ENCODE results near the gene DUSP19. TPM values are rescaled to one million over a fixed set of nuclear protein-coding genes. Genes with fewer than 3 reads are reported as not detected.
"Not testable (repeated sequence)": the region's sequence is repeated elsewhere in the genome, so short reads cannot be mapped to it uniquely, and the experiment has no call there.

The DUSP19 gene
- total and polyA plus RNA-seq, 2 donors (not counting 1 experiment from before 2014, with no cell fraction given) = 0.13 to 1.7 TPM

GRCh38 chr2:183040604-183041003 lies 37.9 kb upstream of the DUSP19 start:
- 71% methylated on average over 1 of the region's 2 CpGs for whole genome bisulfite sequencing (ENCODE audit: insufficient coverage)
- TF ChIP-seq CTCF (IDR thresholded peaks at IDR 0.05) = no peak
- no peak for TF ChIP-seq EZH2 (IDR thresholded peaks at IDR 0.05; ENCODE audit: borderline replicate concordance, insufficient read depth, low read depth, low read length, poor library complexity, severe bottlenecking)
- no peak overlapping the region for H3K9ac ChIP-seq (ENCODE audit: low read length)
- ChIA-PET CTCF (no interaction called here), POLR2A (no interaction called here)
- no peaks in the 10 kb centered on the region for H4K20me1 ChIP-seq (ENCODE audit: control insufficient read depth, insufficient read depth, low read length, poor library complexity, severe bottlenecking)
- ATAC-seq (ENCODE audit: low read depth) (no peak), DNase-seq (no peak)
- H3K4me2 ChIP-seq (replicated peaks; ENCODE audit: low read depth, low read length, poor library complexity, severe bottlenecking) = no peak overlapping the region
- H3K79me2 ChIP-seq (ENCODE audit: control insufficient read depth, insufficient read depth, low read length) = no peaks in the 10 kb centered on the region
- H3K4me3 ChIP-seq (ENCODE audit: control extremely low read depth in 1 of 5, extremely low read depth in 1 of 5, insufficient read depth in 1 of 5, low read depth in 2 of 5, low read length in 4 of 5) = no peak overlapping the region
- H3K27ac ChIP-seq (ENCODE audit: low read length in 2 of 2) = no peak overlapping the region
- H3K27me3 ChIP-seq (replicated peaks in 1 of 4; ENCODE audit: control extremely low read depth in 1 of 4, control insufficient read depth in 3 of 4, insufficient read depth in 4 of 4, low read length in 3 of 4) = peaks cover 1 to 55% (median 47%) of the 10 kb centered on the region in 4 experiments
- peaks cover 66% of the 10 kb centered on the region for H3K27me3 Mint-ChIP-seq
- intact Hi-C loops (cut with micrococcal nuclease) = no loop called here
- peaks cover 20 to 40% of the 10 kb centered on the region in 2 donors for H3K4me1 ChIP-seq (ENCODE audit: control insufficient read depth in 2 of 2, insufficient read depth in 2 of 2, low read length in 2 of 2)
- no peak overlapping the region for H3K4me3 Mint-ChIP-seq
- H3K9me3 Mint-ChIP-seq (ENCODE audit: insufficient read depth) = no peaks in the 10 kb centered on the region
- H3K27ac Mint-ChIP-seq = no peak overlapping the region
- peaks cover 23% of the 10 kb centered on the region for H3K4me1 Mint-ChIP-seq
- H2AFZ ChIP-seq (ENCODE audit: insufficient read depth, low read depth, low read length, poor library complexity, severe bottlenecking) = no peak overlapping the region
- H3K9me3 ChIP-seq (ENCODE audit: control extremely low read depth in 1 of 3, control insufficient read depth in 2 of 3, insufficient read depth in 1 of 3, low read length in 2 of 3) = peaks cover 3 to 23% (median 6%) of the 10 kb centered on the region in 3 donors
- no peaks in the 10 kb centered on the region for H3K36me3 ChIP-seq (replicated peaks in 1 of 2; ENCODE audit: control extremely low read depth in 1 of 2, control insufficient read depth in 1 of 2, extremely low read depth in 1 of 2, insufficient read depth in 2 of 2, low read length in 1 of 2)

- CTCF ChIA-PET = not testable (repeated sequence)
- H3K27me3 Mint-ChIP-seq = peaks cover 62% of the 10 kb centered on the region
Observed at GRCh38 chr2:183043580-183043979, 35.0 kb upstream of the DUSP19 start.

GRCh38 chr2:183047486-183048125 lies 30.9 kb upstream of the DUSP19 start:
- intact Hi-C loops (cut with micrococcal nuclease); POLR2A ChIA-PET; H3K9me3 Mint-ChIP-seq (ENCODE audit: insufficient read depth); H3K36me3 ChIP-seq (replicated peaks in 1 of 2; ENCODE audit: control extremely low read depth in 1 of 2, control insufficient read depth in 1 of 2, extremely low read depth in 1 of 2, insufficient read depth in 2 of 2, low read length in 1 of 2); H2AFZ ChIP-seq (ENCODE audit: insufficient read depth, low read depth, low read length, poor library complexity, severe bottlenecking); DNase-seq; H3K4me1 ChIP-seq (ENCODE audit: control insufficient read depth in 2 of 2, insufficient read depth in 2 of 2, low read length in 2 of 2); H3K4me3 Mint-ChIP-seq; H3K27ac Mint-ChIP-seq; H3K9ac ChIP-seq (ENCODE audit: low read length); H3K79me2 ChIP-seq (ENCODE audit: control insufficient read depth, insufficient read depth, low read length); H4K20me1 ChIP-seq (ENCODE audit: control insufficient read depth, insufficient read depth, low read length, poor library complexity, severe bottlenecking); H3K4me3 ChIP-seq (ENCODE audit: control extremely low read depth in 1 of 5, extremely low read depth in 1 of 5, insufficient read depth in 1 of 5, low read depth in 2 of 5, low read length in 4 of 5); H3K4me2 ChIP-seq (replicated peaks; ENCODE audit: low read depth, low read length, poor library complexity, severe bottlenecking); H3K27ac ChIP-seq (ENCODE audit: low read length in 2 of 2); ATAC-seq (ENCODE audit: low read depth); H3K4me1 Mint-ChIP-seq; CTCF ChIA-PET: not testable (repeated sequence)
- H3K27me3 ChIP-seq (replicated peaks in 1 of 4; ENCODE audit: control extremely low read depth in 1 of 4, control insufficient read depth in 3 of 4, insufficient read depth in 4 of 4, low read length in 3 of 4) = peaks cover 0 to 39% (median 18%) of the 10 kb centered on the region in 4 experiments
- peaks cover 0 to 22% (median 10%) of the 10 kb centered on the region in 3 donors for H3K9me3 ChIP-seq (ENCODE audit: control extremely low read depth in 1 of 3, control insufficient read depth in 2 of 3, insufficient read depth in 1 of 3, low read length in 2 of 3)
- 98% methylated on average over 5 of the region's 5 CpGs for WGBS (ENCODE audit: insufficient coverage)
- peaks cover 44% of the 10 kb centered on the region for H3K27me3 Mint-ChIP-seq

More at GRCh38 chr2:183043580-183043979, 35.0 kb upstream of the DUSP19 start:
- ATAC-seq (ENCODE audit: low read depth); H4K20me1 ChIP-seq (ENCODE audit: control insufficient read depth, insufficient read depth, low read length, poor library complexity, severe bottlenecking); H3K79me2 ChIP-seq (ENCODE audit: control insufficient read depth, insufficient read depth, low read length); H3K27ac ChIP-seq (ENCODE audit: low read length in 2 of 2); H3K27ac Mint-ChIP-seq; H3K4me1 Mint-ChIP-seq; H2AFZ ChIP-seq (ENCODE audit: insufficient read depth, low read depth, low read length, poor library complexity, severe bottlenecking); DNase-seq; intact Hi-C loops (cut with micrococcal nuclease); H3K4me3 ChIP-seq (ENCODE audit: control extremely low read depth in 1 of 5, extremely low read depth in 1 of 5, insufficient read depth in 1 of 5, low read depth in 2 of 5, low read length in 4 of 5); H3K4me2 ChIP-seq (replicated peaks; ENCODE audit: low read depth, low read length, poor library complexity, severe bottlenecking); H3K9ac ChIP-seq (ENCODE audit: low read length); POLR2A ChIA-PET; H3K9me3 Mint-ChIP-seq (ENCODE audit: insufficient read depth); H3K4me3 Mint-ChIP-seq; H3K36me3 ChIP-seq (replicated peaks in 1 of 2; ENCODE audit: control extremely low read depth in 1 of 2, control insufficient read depth in 1 of 2, extremely low read depth in 1 of 2, insufficient read depth in 2 of 2, low read length in 1 of 2): not testable (repeated sequence)
- Histone ChIP-seq H3K9me3 (ENCODE audit: control extremely low read depth in 1 of 3, control insufficient read depth in 2 of 3, insufficient read depth in 1 of 3, low read length in 2 of 3) (peaks cover 3 to 31% (median 10%) of the 10 kb centered on the region in 3 donors), H3K4me1 (ENCODE audit: control insufficient read depth in 2 of 2, insufficient read depth in 2 of 2, low read length in 2 of 2) (peaks cover 6 to 19% of the 10 kb centered on the region in 2 donors), H3K27me3 (replicated peaks in 1 of 4; ENCODE audit: control extremely low read depth in 1 of 4, control insufficient read depth in 3 of 4, insufficient read depth in 4 of 4, low read length in 3 of 4) (peaks cover 1 to 68% (median 51%) of the 10 kb centered on the region in 4 experiments)
- WGBS (ENCODE audit: insufficient coverage) = 79% methylated on average over 2 of the region's 8 CpGs

Measured in B cell (primary cell).